Neural progenitor cell (in vitro differentiated cells): ENCODE data around the gene DSCAML1. TPM values are rescaled to one million over a fixed set of nuclear protein-coding genes. Genes with fewer than 3 reads are reported as not detected.

ENCODE experiments used
- DNase-seq: peaks from one replicate; pipeline ENCODE4 v3.0.0-alpha.2; 2016; ENCODE audit warnings: low spot score
- H2AFZ ChIP-seq: fragments of 200-600 bp; sonication (generic); replicated peaks from 2 replicates; pipeline ENCODE4 v1.6.1; 2016; ENCODE audit warnings: antibody characterized with exemption
- H3F3A ChIP-seq: fragments of 200-600 bp; sonication (generic); 2 replicates; pipeline ENCODE4 v1.6.1; 2016; ENCODE audit warnings: antibody characterized with exemption, low read depth
- H3K27ac ChIP-seq: fragments of 200-600 bp; sonication (generic); 2 replicates; pipeline ENCODE4 v1.5.1; 2016; ENCODE audit warnings: mild to moderate bottlenecking
- H3K27me3 ChIP-seq: fragments of 200-600 bp; sonication (generic); 2 replicates; pipeline ENCODE4 v1.6.1; 2016; ENCODE audit warnings: mild to moderate bottlenecking, moderate library complexity
- H3K36me3 ChIP-seq: fragments of 200-600 bp; sonication (generic); 2 replicates; pipeline ENCODE4 v1.5.1; 2016
- H3K4me1 ChIP-seq: fragments of 200-600 bp; sonication (generic); 2 replicates; pipeline ENCODE4 v1.6.1; 2016; ENCODE audit warnings: mixed run types
- H3K4me2 ChIP-seq: fragments of 200-600 bp; sonication (generic); 2 replicates; pipeline ENCODE4 v1.6.1; 2016
- H3K4me3 ChIP-seq: fragments of 200-600 bp; sonication (generic); 2 replicates; pipeline ENCODE4 v1.5.1; 2016
- H3K79me2 ChIP-seq: fragments of 200-600 bp; sonication (generic); 2 replicates; pipeline ENCODE4 v1.6.1; 2016; ENCODE audit warnings: low read depth
- H3K9ac ChIP-seq: fragments of 200-600 bp; sonication (generic); 2 replicates; pipeline ENCODE4 v1.6.1; 2016
- H3K9me3 ChIP-seq: fragments of 200-600 bp; sonication (generic); 2 replicates; pipeline ENCODE4 v1.5.1; 2016; ENCODE audit warnings: low read depth
- H4K20me1 ChIP-seq: fragments of 200-600 bp; sonication (generic); 2 replicates; pipeline ENCODE4 v1.6.1; 2016; ENCODE audit warnings: low read depth
- H3K27ac Mint-ChIP-seq: 3 replicates; pipeline ENCODE4 v1.8.0; 2021; ENCODE audit warnings: mixed read lengths
- H3K27me3 Mint-ChIP-seq: 2 replicates; pipeline ENCODE4 v1.8.0; 2022; ENCODE audit warnings: low read depth, mild to moderate bottlenecking, inconsistent platforms, moderate library complexity, mixed read lengths; ENCODE audit not compliant: insufficient read depth
- H3K36me3 Mint-ChIP-seq: 3 replicates; pipeline ENCODE4 v1.8.0; 2021; ENCODE audit warnings: mixed read lengths
- H3K4me1 Mint-ChIP-seq: 3 replicates; pipeline ENCODE4 v1.8.0; 2021; ENCODE audit warnings: mixed read lengths
- H3K4me3 Mint-ChIP-seq: 3 replicates; pipeline ENCODE4 v1.8.0; 2021; ENCODE audit warnings: mild to moderate bottlenecking, moderate library complexity, mixed read lengths
- H3K9me3 Mint-ChIP-seq: 3 replicates; pipeline ENCODE4 v1.8.0; 2020; ENCODE audit warnings: mixed read lengths
- CTCF ChIP-seq: fragments of 200-600 bp; sonication (generic); IDR thresholded peaks from 2 replicates; pipeline ENCODE4 v1.5.1; 2017; ENCODE audit warnings: antibody characterized with exemption, mild to moderate bottlenecking
- EZH2 ChIP-seq: fragments of 200-600 bp; sonication (generic); IDR thresholded peaks from 2 replicates; pipeline ENCODE4 v1.6.1; 2017; ENCODE audit warnings: antibody characterized with exemption, mild to moderate bottlenecking, moderate library complexity
- EZH2phosphoT487 ChIP-seq: fragments of 200-600 bp; sonication (generic); IDR thresholded peaks from 2 replicates; pipeline ENCODE4 v1.6.1; 2017; ENCODE audit warnings: antibody characterized with exemption
- total RNA-seq: library from RNA; depleted of rRNA; stranded (reverse); fragments of >200 nt; gene quantifications from 2 replicates; pipeline ENCODE4 v1.2.3, GENCODE V29; 2015; ENCODE audit warnings: low replicate concordance

DSCAML1 gene
- total RNA-seq, 1 donor from 2014 or later = 0.06 TPM

DNA sequence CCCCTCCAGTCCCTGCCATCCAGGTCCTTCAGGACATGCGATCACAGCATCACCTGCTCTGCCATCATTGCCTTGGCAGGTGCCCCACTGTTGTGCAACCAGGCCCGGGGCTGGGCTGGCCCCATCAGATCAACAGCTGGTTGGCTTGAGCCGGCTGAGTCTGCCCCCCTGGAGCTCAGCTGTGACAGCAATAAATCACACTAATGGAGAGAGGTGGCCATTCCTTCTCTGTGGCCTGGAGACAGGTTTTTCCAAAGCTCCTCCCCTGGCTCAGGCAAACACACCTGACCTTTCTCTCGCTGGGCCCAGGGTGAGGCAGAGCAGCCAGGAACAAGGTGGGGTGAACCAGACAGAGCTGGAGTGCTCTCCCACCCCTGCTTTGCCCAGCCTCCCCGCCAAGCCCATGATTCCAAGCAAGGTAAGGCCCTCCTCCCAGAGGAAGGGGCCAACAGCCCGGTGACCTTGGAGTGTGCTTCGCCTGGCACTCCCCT lies 36.4 kb upstream of the DSCAML1 start:
- H3K27me3 ChIP-seq = no peaks in the 10 kb centered on the region
- DNase-seq = no peak
- H3K36me3 ChIP-seq = no peaks in the 10 kb centered on the region
- H3K9ac ChIP-seq = no peak overlapping the region
- H3K79me2 ChIP-seq = no peaks in the 10 kb centered on the region
- H3K9me3 ChIP-seq = no peaks in the 10 kb centered on the region
- no peak overlapping the region for H3K27ac ChIP-seq
- H3K4me2 ChIP-seq = no peak overlapping the region
- H3K4me3 ChIP-seq = no peak overlapping the region
- no peak for TF ChIP-seq EZH2
- TF ChIP-seq CTCF = no peak
- no peak for TF ChIP-seq EZH2phosphoT487
- no peaks in the 10 kb centered on the region for H3F3A ChIP-seq
- H3K4me1 Mint-ChIP-seq = peaks cover 21% of the 10 kb centered on the region
- H3K4me1 ChIP-seq = peaks cover 9% of the 10 kb centered on the region
- no peak overlapping the region for H2AFZ ChIP-seq
- no peak overlapping the region for H3K4me3 Mint-ChIP-seq
- H4K20me1 ChIP-seq = peaks cover 4% of the 10 kb centered on the region
- no peak overlapping the region for H3K27ac Mint-ChIP-seq
- no peaks in the 10 kb centered on the region for H3K9me3 Mint-ChIP-seq
- H3K36me3 Mint-ChIP-seq = peaks cover 9% of the 10 kb centered on the region
- peaks cover 7% of the 10 kb centered on the region for H3K27me3 Mint-ChIP-seq

DNA sequence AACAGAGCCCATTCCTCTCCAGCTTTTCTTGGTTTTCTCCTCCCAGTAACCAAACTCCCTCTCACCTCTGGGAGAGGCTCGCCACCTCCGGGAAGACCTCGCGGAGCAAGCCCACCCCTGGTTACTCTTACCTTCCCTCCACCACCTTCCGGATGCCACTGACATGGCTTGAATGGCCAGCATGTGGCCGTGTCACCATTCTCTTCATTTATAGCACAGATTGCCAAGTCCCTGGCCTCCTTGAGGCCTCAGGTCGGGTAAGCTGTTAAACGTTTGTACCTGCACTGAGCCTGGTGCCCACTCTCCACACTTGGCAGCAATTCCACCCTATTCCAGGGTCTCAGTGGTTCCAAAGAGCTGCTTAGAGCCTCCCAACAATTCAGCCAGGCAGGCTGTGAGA lies 35.5 kb upstream of the DSCAML1 start:
- no peak overlapping the region for H2AFZ ChIP-seq
- Mint-ChIP-seq H3K9me3 (no peaks in the 10 kb centered on the region), H3K27ac (peak overlapping the region; percentile 43), H3K4me1 (peaks cover 21% of the 10 kb centered on the region), H3K27me3 (peaks cover 7% of the 10 kb centered on the region), H3K36me3 (peaks cover 5% of the 10 kb centered on the region), H3K4me3 (no peak overlapping the region)
- no peak for DNase-seq
- no peaks in the 10 kb centered on the region for H3K27me3 ChIP-seq
- no peaks in the 10 kb centered on the region for H3K9me3 ChIP-seq
- no peaks in the 10 kb centered on the region for H3K36me3 ChIP-seq
- H3K4me2 ChIP-seq = no peak overlapping the region
- H3K79me2 ChIP-seq = no peaks in the 10 kb centered on the region
- no peak for TF ChIP-seq EZH2phosphoT487
- no peak for TF ChIP-seq CTCF
- no peak for TF ChIP-seq EZH2
- H3K4me3 ChIP-seq = no peak overlapping the region
- H3F3A ChIP-seq = no peaks in the 10 kb centered on the region
- no peaks in the 10 kb centered on the region for H4K20me1 ChIP-seq
- no peak overlapping the region for H3K9ac ChIP-seq
- peaks cover 9% of the 10 kb centered on the region for H3K4me1 ChIP-seq
- no peak overlapping the region for H3K27ac ChIP-seq

GRCh38 chr11:117831661-117832415 lies 34.8 kb upstream of the DSCAML1 start:
- Histone ChIP-seq H2AFZ (no peak overlapping the region), H3K9me3 (no peaks in the 10 kb centered on the region), H3K27ac (no peak overlapping the region), H3K4me3 (no peak overlapping the region), H3K36me3 (no peaks in the 10 kb centered on the region), H3K79me2 (no peaks in the 10 kb centered on the region), H4K20me1 (no peaks in the 10 kb centered on the region), H3K27me3 (no peaks in the 10 kb centered on the region), H3K4me2 (no peak overlapping the region), H3K9ac (no peak overlapping the region), H3F3A (no peaks in the 10 kb centered on the region), H3K4me1 (peaks cover 9% of the 10 kb centered on the region)
- Mint-ChIP-seq H3K4me3 (peak overlapping the region; percentile 48), H3K9me3 (no peaks in the 10 kb centered on the region), H3K27ac (no peak overlapping the region), H3K27me3 (peaks cover 8% of the 10 kb centered on the region), H3K4me1 (peaks cover 17% of the 10 kb centered on the region), H3K36me3 (peaks cover 4% of the 10 kb centered on the region)
- no peak for DNase-seq
- TF ChIP-seq CTCF = no peak
- TF ChIP-seq EZH2 = no peak
- no peak for TF ChIP-seq EZH2phosphoT487
